GM23338 (cell line): ENCODE data around the gene CPXM1. TPM values are rescaled to one million over a fixed set of nuclear protein-coding genes. Genes with fewer than 3 reads are reported as not detected.

ENCODE experiments used
- ATAC-seq: fragments of 200-7000 bp; cut with Tn5 transposase; 3 replicates; pipeline ENCODE4 v1.9.1; 2020
- DNase-seq: peaks from one replicate; pipeline ENCODE4 v3.0.0-alpha.2; 2015; ENCODE audit warnings: low spot score
- H2AFZ ChIP-seq: fragments of 200-600 bp; sonication (generic); 2 replicates; pipeline ENCODE4 v1.8.0; 2016; ENCODE audit warnings: antibody characterized with exemption, mild to moderate bottlenecking, moderate library complexity
- H3F3A ChIP-seq: fragments of 200-600 bp; sonication (generic); replicated peaks from 2 replicates; pipeline ENCODE4 v1.8.0; 2017; ENCODE audit warnings: antibody characterized with exemption, mixed run types, low read depth
- H3K27ac ChIP-seq: fragments of 200-600 bp; sonication (generic); 2 replicates; pipeline ENCODE4 v1.6.1; 2016; ENCODE audit warnings: low read depth
- H3K27me3 ChIP-seq: fragments of 200-600 bp; sonication (generic); 2 replicates; pipeline ENCODE4 v1.8.0; 2016; ENCODE audit warnings: mild to moderate bottlenecking, mixed run types, moderate library complexity; ENCODE audit not compliant: insufficient read depth
- H3K36me3 ChIP-seq: fragments of 200-600 bp; sonication (generic); 2 replicates; pipeline ENCODE4 v1.8.0; 2016; ENCODE audit warnings: mild to moderate bottlenecking; ENCODE audit not compliant: insufficient read depth
- H3K4me1 ChIP-seq: fragments of 200-600 bp; sonication (generic); 2 replicates; pipeline ENCODE4 v1.8.0; 2016; ENCODE audit warnings: mild to moderate bottlenecking, moderate library complexity; ENCODE audit not compliant: insufficient read depth
- H3K4me2 ChIP-seq: fragments of 200-600 bp; sonication (generic); 2 replicates; pipeline ENCODE4 v1.7.1; 2017; ENCODE audit warnings: mixed run types
- H3K4me3 ChIP-seq: fragments of 200-600 bp; sonication (generic); 2 replicates; pipeline ENCODE4 v1.6.1; 2016; ENCODE audit warnings: mixed run types
- H3K79me2 ChIP-seq: fragments of 200-600 bp; sonication (generic); replicated peaks from 2 replicates; pipeline ENCODE4 v1.8.0; 2017; ENCODE audit warnings: mild to moderate bottlenecking; ENCODE audit not compliant: insufficient read depth
- H3K9me2 ChIP-seq: fragments of 200-600 bp; sonication (generic); 2 replicates; pipeline ENCODE4 v1.8.0; 2017; ENCODE audit not compliant: insufficient read depth
- H4K20me1 ChIP-seq: fragments of 200-600 bp; sonication (generic); replicated peaks from 2 replicates; pipeline ENCODE4 v1.8.0; 2017; ENCODE audit warnings: mild to moderate bottlenecking; ENCODE audit not compliant: insufficient read depth
- H3K27ac Mint-ChIP-seq: 2 replicates; pipeline ENCODE4 v1.8.0; 2020; ENCODE audit warnings: inconsistent platforms, mild to moderate bottlenecking, moderate library complexity, mixed read lengths
- H3K27me3 Mint-ChIP-seq: 3 replicates; pipeline ENCODE4 v1.8.0; 2022; ENCODE audit warnings: low read depth, mild to moderate bottlenecking, moderate library complexity, mixed read lengths, inconsistent platforms; ENCODE audit not compliant: insufficient read depth, poor library complexity
- H3K36me3 Mint-ChIP-seq: 3 replicates; pipeline ENCODE4 v1.8.0; 2021; ENCODE audit warnings: low read depth, mild to moderate bottlenecking, inconsistent platforms, moderate library complexity, mixed read lengths
- H3K4me1 Mint-ChIP-seq: 3 replicates; pipeline ENCODE4 v1.8.0; 2020; ENCODE audit warnings: mild to moderate bottlenecking, inconsistent platforms, mixed read lengths
- H3K4me3 Mint-ChIP-seq: 3 replicates; pipeline ENCODE4 v1.8.0; 2021; ENCODE audit warnings: moderate library complexity, mild to moderate bottlenecking, inconsistent platforms, mixed read lengths
- H3K9me3 Mint-ChIP-seq: 3 replicates; pipeline ENCODE4 v1.8.0; 2020; ENCODE audit warnings: moderate library complexity, mild to moderate bottlenecking, inconsistent platforms, mixed read lengths
- CREB1 ChIP-seq: fragments of 250-450 bp; sonication (Bioruptor Pico); IDR thresholded peaks from 2 replicates; pipeline ENCODE4 v1.5.0; 2020; ENCODE audit warnings: low read depth, mild to moderate bottlenecking, moderate library complexity
- CTCF ChIP-seq, 2 experiments: fragments of 200-600 bp in 1 of 2; sonication (generic) in 1 of 2; conservative IDR thresholded peaks; 2 replicates each; pipeline versions ENCODE4 v1.5.1 to v1.6.1; 2016 to 2017; ENCODE audit warnings: antibody characterized with exemption in 2 of 2, low read depth in 2 of 2, mild to moderate bottlenecking in 2 of 2, moderate library complexity in 1 of 2
- ETS1 ChIP-seq: IDR thresholded peaks from 2 replicates; pipeline ENCODE4 v1.6.1; 2016; ENCODE audit warnings: antibody characterized with exemption
- EZH2phosphoT487 ChIP-seq: fragments of 200-600 bp; sonication (generic); IDR thresholded peaks from one replicate; pipeline ENCODE4 v1.8.1; 2018; ENCODE audit warnings: antibody characterized with exemption; ENCODE audit not compliant: unreplicated experiment
- JUNB ChIP-seq: IDR thresholded peaks from one replicate; pipeline ENCODE4 v1.6.1; 2016; ENCODE audit warnings: antibody characterized with exemption; ENCODE audit not compliant: unreplicated experiment
- POLR2AphosphoS5 ChIP-seq: IDR thresholded peaks from 2 replicates; pipeline ENCODE4 v1.6.1; 2016; ENCODE audit warnings: antibody characterized with exemption, low read depth
- REST ChIP-seq: IDR thresholded peaks from one replicate; pipeline ENCODE4 v1.6.1; 2018; ENCODE audit warnings: antibody characterized with exemption; ENCODE audit not compliant: unreplicated experiment
- STAT1 ChIP-seq: IDR thresholded peaks from one replicate; pipeline ENCODE4 v1.6.1; 2016; ENCODE audit warnings: antibody characterized with exemption; ENCODE audit not compliant: unreplicated experiment
- ZNF114 ChIP-seq: fragments of 250-450 bp; sonication (Bioruptor Pico); IDR thresholded peaks from 2 replicates; pipeline ENCODE4 v1.5.0; 2020; ENCODE audit warnings: mild to moderate bottlenecking, moderate library complexity
- ZNF331 ChIP-seq: fragments of 250-450 bp; sonication (Bioruptor Pico); IDR thresholded peaks from 2 replicates; pipeline ENCODE4 v1.5.0; 2020; ENCODE audit warnings: low read depth, mild to moderate bottlenecking, moderate library complexity
- polyA plus RNA-seq: library from polyadenylated mRNA; unstranded; fragments of >200 nt; fragmentation: Nextera tagmentation; extraction: Ambion mirVana; gene quantifications from 2 replicates; pipeline ENCODE4 v1.2.1, GENCODE V29; 2016
- total RNA-seq: library from RNA; depleted of rRNA; stranded (reverse); fragments of >200 nt; shearing (Covaris generic); gene quantifications from 2 replicates; pipeline ENCODE4 v1.2.3, GENCODE V29; 2014

CPXM1 gene
- total and polyA plus RNA-seq, 2 experiments from 2014 or later = 17.0 to 29.3 TPM

DNA sequence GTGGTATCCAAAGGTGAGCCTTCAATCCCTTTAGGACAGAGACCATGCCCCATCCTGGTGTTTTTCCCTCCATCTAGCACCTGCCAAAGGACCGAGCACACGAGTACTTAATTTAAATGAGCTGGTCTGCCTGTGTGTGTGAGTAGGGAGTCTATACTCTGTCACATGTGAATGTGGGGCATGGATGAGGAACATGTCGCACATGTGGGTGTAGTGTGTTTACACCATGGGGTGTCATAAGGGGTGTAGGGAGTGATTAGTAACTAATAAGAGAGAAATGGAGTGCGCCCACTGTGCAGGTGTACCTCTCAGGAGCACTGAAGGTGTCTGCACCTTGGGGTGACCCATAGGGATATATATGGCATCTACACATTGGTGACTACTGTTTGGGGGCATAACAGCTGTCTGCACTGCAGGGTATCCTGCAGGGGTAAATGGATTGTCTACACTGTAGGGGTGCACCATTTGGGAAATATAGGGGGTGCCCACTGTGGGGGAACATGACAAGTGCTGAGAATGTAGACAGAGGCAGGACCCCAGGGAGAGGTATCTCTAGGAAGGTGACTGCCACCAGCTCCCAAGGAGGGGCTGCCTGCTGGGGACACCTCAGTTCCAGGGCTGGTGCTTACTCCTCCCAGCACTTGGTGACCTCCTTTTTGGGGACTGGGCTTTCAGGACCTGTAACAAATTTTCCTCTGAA is 54.3 kb downstream of the CPXM1 start:
- Histone ChIP-seq H3K9me2 (no peaks in the 10 kb centered on the region), H3F3A (no peaks in the 10 kb centered on the region; the same call in 1 of the 2 replicates), H2AFZ (no peak overlapping the region), H4K20me1 (peaks cover 2% of the 10 kb centered on the region; the same call in 1 of the 2 replicates), H3K4me2 (no peak overlapping the region), H3K27ac (no peak overlapping the region), H3K36me3 (no peaks in the 10 kb centered on the region), H3K79me2 (no peaks in the 10 kb centered on the region), H3K27me3 (peaks cover 96% of the 10 kb centered on the region), H3K4me1 (peaks cover 26% of the 10 kb centered on the region), H3K4me3 (no peak overlapping the region)
- H3K27ac Mint-ChIP-seq = no peak overlapping the region
- peaks cover 54% of the 10 kb centered on the region for H3K27me3 Mint-ChIP-seq
- no peak overlapping the region for H3K4me3 Mint-ChIP-seq
- ATAC-seq (no peak), DNase-seq (no peak)
- H3K4me1 Mint-ChIP-seq = peaks cover 30% of the 10 kb centered on the region
- no peaks in the 10 kb centered on the region for H3K9me3 Mint-ChIP-seq
- TF ChIP-seq STAT1 (no peak), JUNB (no peak), POLR2AphosphoS5 (no peak), REST (no peak), ZNF331 (no peak), EZH2phosphoT487 (no peak)
- H3K36me3 Mint-ChIP-seq = no peaks in the 10 kb centered on the region

DNA sequence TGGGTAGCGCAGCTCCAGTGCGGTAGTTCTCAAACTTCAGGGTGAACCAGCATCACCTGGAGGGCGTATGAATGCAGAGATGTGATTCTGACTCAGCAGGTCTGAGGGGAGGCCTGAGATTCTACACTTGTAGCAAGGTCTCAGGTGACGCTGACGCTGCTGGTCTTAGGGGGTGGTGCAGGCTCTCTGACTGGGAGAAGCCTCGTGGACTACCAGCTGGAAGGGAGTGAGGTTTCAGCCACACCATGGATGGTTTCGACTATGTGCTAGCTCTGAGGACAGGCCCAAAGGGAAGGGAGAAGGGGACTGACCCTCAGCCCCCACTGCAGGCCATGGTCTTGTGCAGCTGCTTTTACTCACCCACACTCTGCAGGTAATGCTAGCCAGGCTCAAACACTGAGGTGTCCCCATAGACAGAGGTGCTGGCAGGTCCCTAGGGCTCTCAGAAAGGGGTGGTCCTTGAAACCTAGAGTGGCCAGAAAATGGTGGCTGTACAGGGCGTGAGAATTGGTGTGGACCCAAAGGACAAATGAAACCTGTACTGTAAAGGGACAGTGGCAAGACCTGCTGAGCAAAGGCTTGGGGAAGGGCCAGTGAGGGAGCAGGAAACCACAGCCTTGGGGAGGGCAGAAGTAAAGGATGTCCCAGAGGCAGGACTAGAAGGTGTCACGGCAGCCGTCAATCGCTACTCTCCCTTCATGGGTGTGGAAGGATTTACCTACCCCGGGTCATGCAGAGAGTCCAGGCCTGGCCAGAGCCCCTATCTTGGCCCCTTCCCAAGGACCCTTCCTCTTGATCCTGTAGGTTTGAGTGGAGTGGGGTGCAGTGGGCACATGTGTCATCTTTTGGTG is 55.1 kb downstream of the CPXM1 start:
- H3K27me3 ChIP-seq = peaks cover 88% of the 10 kb centered on the region
- Mint-ChIP-seq H3K27ac (no peak overlapping the region), H3K4me3 (no peak overlapping the region), H3K4me1 (peaks cover 24% of the 10 kb centered on the region), H3K9me3 (no peaks in the 10 kb centered on the region; the same call in 2 of the 3 replicates), H3K27me3 (peaks cover 46% of the 10 kb centered on the region), H3K36me3 (no peaks in the 10 kb centered on the region)
- H3F3A ChIP-seq = no peaks in the 10 kb centered on the region
- H3K4me2 ChIP-seq = no peak overlapping the region; the same call in 1 of the 2 replicates
- H3K36me3 ChIP-seq = no peaks in the 10 kb centered on the region
- peaks cover 20% of the 10 kb centered on the region for H3K4me1 ChIP-seq
- no peaks in the 10 kb centered on the region; the same call in 1 of the 2 replicates for H4K20me1 ChIP-seq
- H2AFZ ChIP-seq = no peak overlapping the region
- H3K9me2 ChIP-seq = no peaks in the 10 kb centered on the region
- H3K27ac ChIP-seq = no peak overlapping the region
- no peaks in the 10 kb centered on the region for H3K79me2 ChIP-seq
- DNase-seq (no peak), ATAC-seq (peak; percentile 7; the same call in 2 of the 3 replicates)
- H3K4me3 ChIP-seq = no peak overlapping the region
- TF ChIP-seq STAT1 = no peak
- no peak for TF ChIP-seq CREB1 (CRISPR knock-in tag)
- no peak for TF ChIP-seq CTCF (conservative IDR thresholded peaks at IDR 0.05; ENCODE audit: low read depth in 2 of 2)
- no peak for TF ChIP-seq ETS1
- TF ChIP-seq EZH2phosphoT487 = no peak
- TF ChIP-seq ZNF114 (CRISPR knock-in tag) = no peak
- no peak for TF ChIP-seq ZNF331
- TF ChIP-seq JUNB = no peak
- TF ChIP-seq REST = no peak
